ENCODE measurements around the gene SLC5A8.
"Not testable (repeated sequence)": the region's sequence is repeated elsewhere in the genome, so short reads cannot be mapped to it uniquely, and the experiment has no call there.

SLC5A8 gene

DNA sequence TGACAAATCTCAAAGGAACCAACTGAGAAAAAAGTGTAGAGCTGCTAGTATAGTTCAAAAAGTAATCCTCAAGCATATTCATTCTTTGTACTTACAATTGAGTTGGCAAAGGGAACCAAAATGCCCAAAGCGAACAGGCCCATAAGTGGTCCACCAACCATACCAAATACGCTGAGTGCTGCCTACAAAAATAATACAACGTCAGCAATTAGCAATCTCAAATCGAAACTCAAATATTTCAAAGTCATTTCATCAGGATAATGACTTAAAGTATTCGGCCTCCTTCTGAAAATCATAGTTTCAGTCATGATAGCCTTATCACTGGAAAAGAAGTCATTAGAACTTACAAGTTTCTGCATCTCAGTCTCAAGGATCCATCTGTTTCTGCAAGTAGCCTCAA lies 42.0 kb downstream of the SLC5A8 start:
- no peak for DNase-seq

DNA sequence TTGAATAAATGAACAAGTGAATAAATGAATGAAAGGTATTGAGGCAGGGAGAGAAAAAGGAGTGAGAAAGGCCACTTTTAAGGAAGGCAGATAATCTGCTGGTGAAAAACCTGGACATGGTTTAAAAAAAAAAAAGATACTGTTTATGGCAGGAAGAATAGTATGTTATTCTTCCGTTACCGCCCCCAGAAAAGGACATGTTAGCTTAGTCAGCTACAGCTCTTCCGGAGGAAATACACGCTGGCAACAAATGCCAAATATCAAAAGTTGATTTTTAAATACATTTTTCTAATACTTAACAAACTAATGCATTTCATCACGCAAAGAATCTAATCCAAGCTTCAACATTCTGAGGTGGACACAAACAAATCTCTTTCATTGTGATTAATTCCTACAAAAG lies 43.2 kb downstream of the SLC5A8 start:
- no peak for DNase-seq

DNA sequence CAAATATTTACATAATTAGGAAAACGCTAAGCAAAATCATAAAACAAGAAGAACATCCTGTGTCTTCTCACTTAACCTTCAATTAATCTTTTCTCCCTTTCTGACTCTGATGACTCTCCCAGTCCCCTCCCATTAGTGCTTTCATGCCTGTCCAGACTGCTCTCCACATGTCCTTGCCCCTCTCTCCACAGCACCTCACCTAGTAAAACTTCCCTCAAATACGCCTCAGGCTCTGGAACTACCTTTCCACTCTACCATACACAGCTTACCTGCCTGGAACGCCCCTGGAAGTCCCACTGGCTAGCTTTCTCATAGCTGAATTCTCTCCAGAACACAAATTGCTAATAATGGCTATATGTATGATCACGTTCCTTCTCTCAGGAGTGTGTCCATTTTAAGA lies 44.7 kb downstream of the SLC5A8 start:
- no peak for DNase-seq

DNA sequence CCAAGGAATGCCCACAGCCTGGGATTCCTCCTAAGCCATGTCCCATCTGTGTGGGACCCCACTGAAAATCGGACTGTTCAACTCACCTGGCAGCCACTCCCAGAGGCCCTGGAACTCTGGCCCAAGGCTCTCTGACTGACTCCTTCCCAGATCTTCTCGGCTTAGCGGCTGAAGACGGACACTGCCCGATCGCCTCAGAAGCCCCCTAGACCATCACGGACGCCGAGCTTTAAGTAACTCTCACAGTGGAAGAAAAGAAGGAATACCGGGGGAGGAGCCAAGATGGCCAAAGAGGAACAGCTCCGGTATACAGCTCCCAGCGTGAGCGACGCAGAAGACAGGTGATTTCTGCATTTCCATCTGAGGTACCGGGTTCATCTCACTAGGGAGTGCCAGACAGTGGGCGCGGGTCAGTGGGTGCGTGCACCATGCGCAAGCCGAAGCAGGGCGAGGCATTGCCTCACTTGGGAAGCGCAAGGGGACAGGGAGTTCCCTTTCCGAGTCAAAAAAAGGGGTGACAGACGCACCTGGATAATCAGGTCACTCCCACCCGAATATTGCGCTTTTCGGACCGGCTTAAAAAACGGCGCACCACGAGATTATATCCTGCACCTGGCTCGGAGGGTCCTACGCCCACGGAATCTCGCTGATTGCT lies 64.1 kb downstream of the SLC5A8 start:
- DNase-seq: not testable (repeated sequence)

DNA sequence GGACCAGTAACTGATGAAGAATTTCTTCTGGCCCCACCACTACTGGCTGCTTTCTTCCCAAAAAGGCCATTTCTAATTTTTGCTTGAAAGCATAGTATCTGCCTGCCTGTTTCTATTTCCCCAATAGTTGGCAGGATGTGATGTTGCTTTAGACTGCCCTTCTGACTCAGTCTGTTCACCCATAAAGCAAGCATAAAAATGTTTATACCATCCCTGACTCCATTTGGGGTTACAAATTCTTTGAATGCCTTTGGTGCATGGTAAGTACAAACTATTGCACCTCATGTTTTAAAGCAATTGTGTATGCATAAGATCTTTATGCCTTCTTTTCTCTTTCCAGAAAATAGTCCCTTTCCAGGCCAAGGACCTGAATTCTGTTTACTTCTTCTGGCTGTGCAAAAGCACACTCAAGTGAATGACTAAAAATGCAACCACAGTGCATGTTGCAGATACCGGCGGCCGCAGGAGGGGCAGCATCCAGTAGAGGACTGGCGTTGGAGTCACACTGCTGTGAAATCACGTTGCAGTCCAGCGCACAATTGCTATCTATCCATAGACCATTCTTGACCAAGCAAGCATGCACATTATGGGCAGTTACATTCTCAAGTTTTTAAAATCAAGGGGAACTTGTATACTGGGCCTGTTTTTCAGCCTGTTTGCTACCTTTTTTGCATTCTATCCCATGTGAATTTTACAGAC lies 82.4 kb downstream of the SLC5A8 start:
- no peak for DNase-seq

DNA sequence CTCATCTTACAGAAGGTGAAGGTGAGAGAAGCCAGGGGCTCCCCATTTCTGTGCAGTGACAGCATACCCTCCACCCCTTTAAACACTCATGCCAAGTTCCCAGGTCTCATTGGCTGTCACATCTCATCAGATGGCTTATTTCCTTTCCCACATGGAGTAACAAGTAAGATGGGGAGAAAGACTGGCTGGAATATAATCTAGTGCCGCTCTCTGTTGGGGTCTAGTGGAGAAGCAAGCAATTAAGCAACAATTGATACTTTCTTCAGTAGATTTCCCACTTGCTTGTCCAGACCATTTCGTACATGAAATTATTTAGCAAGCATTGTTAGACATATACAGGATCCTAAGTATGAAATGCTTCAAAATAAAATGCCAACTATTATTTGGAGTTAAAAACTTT lies 92.2 kb downstream of the SLC5A8 start:
- no peak for DNase-seq

DNA sequence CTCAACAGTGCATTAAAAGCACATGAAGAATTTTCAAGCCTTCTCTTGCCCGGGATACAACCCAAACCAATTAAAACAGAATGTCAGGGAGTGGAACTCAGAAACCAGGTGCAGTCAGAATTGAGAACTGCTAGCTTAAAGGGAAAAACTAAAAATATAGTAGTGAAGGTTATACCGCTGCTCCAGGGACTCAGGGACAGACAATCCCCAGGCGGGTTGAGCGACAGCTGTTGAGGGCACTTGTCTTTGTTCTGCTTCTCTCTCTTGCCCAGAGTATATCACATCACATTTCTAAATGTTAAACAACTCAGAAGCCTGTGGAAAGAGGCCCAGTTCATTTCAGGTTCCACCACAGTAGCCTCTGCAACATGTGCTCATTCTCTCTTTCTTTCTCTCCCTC lies 93.1 kb downstream of the SLC5A8 start:
- no peak for DNase-seq

DNA sequence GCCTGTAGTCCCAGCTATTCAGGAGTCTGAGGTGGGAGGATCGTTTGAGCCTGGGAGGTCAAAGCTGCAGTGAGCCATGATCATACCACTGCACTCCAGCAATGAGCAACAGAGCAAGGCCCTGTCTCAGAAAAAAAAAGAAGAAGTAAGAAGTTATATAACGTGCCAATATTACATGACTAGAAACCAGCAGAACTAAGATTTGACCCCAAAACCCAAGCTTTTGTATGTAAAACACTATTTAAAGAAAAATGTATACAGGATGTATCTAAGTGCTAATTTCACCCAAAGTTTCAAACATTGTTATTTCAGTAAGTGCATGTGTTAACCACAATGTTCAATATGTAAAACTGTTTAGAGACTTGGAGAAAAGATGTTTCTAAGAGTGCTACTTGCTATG lies 94.7 kb downstream of the SLC5A8 start:
- no peak for DNase-seq

DNA sequence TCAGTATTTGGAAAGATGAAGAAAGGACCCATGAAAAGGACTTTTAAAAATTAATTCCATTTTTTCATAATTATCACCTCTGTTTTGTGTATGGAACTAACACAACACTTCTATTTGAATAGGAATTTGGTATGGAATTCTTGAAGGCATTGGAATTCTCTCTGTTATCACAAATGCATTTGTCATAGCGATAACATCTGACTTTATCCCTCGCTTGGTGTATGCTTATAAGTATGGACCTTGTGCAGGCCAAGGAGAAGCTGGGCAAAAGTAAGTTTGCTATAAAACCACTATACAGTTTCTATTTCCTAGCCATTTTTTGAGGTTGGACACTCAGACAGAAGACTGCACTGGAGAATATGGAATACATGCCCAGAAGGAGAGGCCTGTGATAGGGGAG lies 98.6 kb downstream of the SLC5A8 start:
- DNase-seq: no peak

DNA sequence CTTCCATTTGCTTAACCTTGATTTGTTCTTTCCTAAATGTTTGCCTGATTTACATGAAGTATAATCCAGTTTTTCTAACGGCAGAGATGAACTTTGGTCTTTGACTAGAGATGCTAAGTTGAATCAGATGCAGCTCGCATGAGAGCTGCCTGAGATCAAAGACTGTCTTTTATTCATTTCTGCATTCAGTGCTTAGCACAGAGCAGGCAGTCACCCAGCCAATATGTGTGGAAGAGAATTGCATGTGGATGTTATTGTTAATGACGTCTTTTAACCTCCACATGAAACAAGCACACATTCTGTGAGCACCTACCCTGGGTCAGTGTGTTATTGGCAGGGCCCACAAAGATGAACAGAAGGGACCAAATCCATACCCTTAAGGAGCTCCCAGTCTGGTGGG lies 99.2 kb downstream of the SLC5A8 start:
- DNase-seq: no peak

DNA sequence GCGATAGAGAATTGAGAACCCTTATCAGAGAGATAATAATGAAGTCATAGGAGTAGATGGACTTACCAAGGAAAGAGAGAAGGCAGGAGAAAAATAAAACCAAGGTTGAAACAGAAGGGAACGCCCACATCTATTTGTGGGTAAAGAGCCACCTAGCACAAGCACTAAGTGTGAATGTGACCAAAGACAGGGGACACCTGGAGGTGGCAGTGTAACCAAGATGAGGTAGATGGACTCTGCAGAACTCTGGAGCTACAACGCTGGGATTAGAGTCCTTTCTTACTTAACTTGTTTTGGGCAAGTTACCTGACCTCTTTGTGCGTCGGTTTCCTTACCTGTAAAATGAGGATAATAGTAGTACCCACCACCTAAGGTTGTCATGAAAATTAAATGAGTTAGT lies 101.9 kb downstream of the SLC5A8 start:
- no peak for DNase-seq

DNA sequence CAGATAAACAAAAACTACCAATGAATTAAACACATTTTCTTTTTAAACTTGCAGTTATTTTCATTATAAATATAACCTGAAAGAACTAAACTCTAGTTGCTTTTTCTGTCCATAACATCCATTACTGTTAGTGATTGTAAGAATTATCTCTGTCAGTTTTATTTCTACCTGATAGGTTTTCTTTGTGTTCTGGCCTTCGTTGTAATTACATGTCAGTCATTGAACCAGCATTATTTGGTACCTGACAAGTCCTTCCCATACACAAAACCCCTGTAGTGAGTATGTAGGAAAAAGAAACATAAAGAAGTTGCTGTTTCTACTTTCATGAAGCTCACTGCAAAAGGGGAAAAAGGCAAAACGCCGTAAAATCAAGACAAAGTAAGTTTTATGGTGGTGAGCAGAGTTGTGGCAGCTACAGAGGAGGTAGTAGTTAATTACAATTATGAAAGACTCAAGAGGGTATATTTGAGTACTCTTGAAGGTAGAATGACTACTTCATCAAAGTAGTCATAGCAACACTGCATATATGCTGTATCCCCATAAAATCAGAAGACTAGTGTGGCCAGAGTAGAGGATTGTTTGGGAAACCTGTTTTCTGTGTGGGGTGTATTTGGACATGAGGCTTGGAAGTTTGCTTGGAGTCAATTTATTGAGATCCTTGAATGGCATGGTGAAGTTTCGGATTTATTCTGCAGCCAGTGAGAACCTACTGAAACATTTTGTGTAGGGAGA lies 102.8 kb downstream of the SLC5A8 start:
- no peak for DNase-seq
